Suprapubic skin (tissue), 4 donors: ENCODE measurements around the gene EXOSC10.

Experiments used
- POLR2A ChIP-seq, 2 donors: fragments of 450-650 bp; IDR thresholded peaks; one replicate each; pipeline ENCODE4 v1.6.1; 2017; ENCODE audit warnings: antibody characterized with exemption in 2 of 2, mild to moderate bottlenecking in 2 of 2, moderate library complexity in 2 of 2
- POLR2AphosphoS5 ChIP-seq, 3 donors: sonication (generic); formaldehyde crosslinking; IDR thresholded peaks; one replicate each; pipeline ENCODE4 v1.6.1; 2017; ENCODE audit warnings: antibody characterized with exemption in 3 of 3
- TF ChIP-seq, protein P1 (sequence below), 2 donors: fragments of 200-600 bp in 1 of 2; fragments of 450-650 bp in 1 of 2; sonication (generic) in 1 of 2; IDR thresholded peaks; one replicate each; pipeline ENCODE4 v1.5.1; 2016 to 2019; ENCODE audit warnings: antibody characterized with exemption in 2 of 2, mild to moderate bottlenecking in 1 of 2, moderate library complexity in 1 of 2

DNA sequence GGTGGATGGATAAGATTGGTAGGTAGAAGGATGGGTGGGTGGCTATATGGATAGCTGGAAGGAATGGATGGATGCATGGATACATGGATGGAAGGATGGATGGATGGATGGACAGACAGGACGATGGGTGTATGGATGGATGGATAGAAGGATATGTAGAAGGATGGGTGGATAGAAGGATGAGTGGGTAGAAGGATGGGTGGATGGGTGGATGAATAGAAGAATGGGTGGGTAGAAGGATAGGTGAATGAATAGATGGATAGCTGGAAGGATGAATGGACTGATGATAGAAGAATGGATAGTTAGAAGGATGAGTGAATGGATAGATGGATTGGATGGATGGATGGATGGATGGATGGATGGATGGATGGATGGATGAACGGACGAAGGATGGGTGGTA lies 57.6 kb downstream of the EXOSC10 start:
- TF ChIP-seq POLR2AphosphoS5 (IDR thresholded peaks at IDR 0.05) = no peak
- TF ChIP-seq, protein P1, sequence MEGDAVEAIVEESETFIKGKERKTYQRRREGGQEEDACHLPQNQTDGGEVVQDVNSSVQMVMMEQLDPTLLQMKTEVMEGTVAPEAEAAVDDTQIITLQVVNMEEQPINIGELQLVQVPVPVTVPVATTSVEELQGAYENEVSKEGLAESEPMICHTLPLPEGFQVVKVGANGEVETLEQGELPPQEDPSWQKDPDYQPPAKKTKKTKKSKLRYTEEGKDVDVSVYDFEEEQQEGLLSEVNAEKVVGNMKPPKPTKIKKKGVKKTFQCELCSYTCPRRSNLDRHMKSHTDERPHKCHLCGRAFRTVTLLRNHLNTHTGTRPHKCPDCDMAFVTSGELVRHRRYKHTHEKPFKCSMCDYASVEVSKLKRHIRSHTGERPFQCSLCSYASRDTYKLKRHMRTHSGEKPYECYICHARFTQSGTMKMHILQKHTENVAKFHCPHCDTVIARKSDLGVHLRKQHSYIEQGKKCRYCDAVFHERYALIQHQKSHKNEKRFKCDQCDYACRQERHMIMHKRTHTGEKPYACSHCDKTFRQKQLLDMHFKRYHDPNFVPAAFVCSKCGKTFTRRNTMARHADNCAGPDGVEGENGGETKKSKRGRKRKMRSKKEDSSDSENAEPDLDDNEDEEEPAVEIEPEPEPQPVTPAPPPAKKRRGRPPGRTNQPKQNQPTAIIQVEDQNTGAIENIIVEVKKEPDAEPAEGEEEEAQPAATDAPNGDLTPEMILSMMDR (IDR thresholded peaks at IDR 0.05) = no peak
- TF ChIP-seq POLR2A (IDR thresholded peaks at IDR 0.05) = no peak
